ENCODE measurements around the gene EPB41L2.
"Not testable (repeated sequence)": the region's sequence is repeated elsewhere in the genome, so short reads cannot be mapped to it uniquely, and the experiment has no call there.

The EPB41L2 gene

GRCh38 chr6:130993292-130993765, 69.7 kb downstream of the EPB41L2 start:
- no peak for DNase-seq (ENCODE audit: low spot score)
- no peak for TF ChIP-seq CTCF (IDR thresholded peaks at IDR 0.05; ENCODE audit: extremely low read depth, missing control alignments)

GRCh38 chr6:130991422-130992137, 71.5 kb downstream of the EPB41L2 start:
- DNase-seq (ENCODE audit: low spot score) = no peak
- TF ChIP-seq CTCF (IDR thresholded peaks at IDR 0.05; ENCODE audit: extremely low read depth, missing control alignments) = no peak

GRCh38 chr6:130987539-130987938, 75.5 kb downstream of the EPB41L2 start:
- DNase-seq (ENCODE audit: low spot score) = not testable (repeated sequence)

GRCh38 chr6:130985115-130985514, 77.9 kb downstream of the EPB41L2 start:
- no peak for TF ChIP-seq CTCF (IDR thresholded peaks at IDR 0.05; ENCODE audit: extremely low read depth, missing control alignments)
- no peak for DNase-seq (ENCODE audit: low spot score)

GRCh38 chr6:130982941-130983456, 80.0 kb downstream of the EPB41L2 start:
- no peak for DNase-seq (ENCODE audit: low spot score)
- no peak for TF ChIP-seq CTCF (IDR thresholded peaks at IDR 0.05; ENCODE audit: extremely low read depth, missing control alignments)

- TF ChIP-seq CTCF (IDR thresholded peaks at IDR 0.05; ENCODE audit: extremely low read depth, missing control alignments) = no peak
- no peak for DNase-seq (ENCODE audit: low spot score)
Measured at GRCh38 chr6:130982135-130982534, 80.9 kb downstream of the EPB41L2 start.

GRCh38 chr6:130981409-130981808, 81.6 kb downstream of the EPB41L2 start:
- TF ChIP-seq CTCF (IDR thresholded peaks at IDR 0.05; ENCODE audit: extremely low read depth, missing control alignments) = no peak
- no peak for DNase-seq (ENCODE audit: low spot score)

All from GM20000 (cell line).